GM12801 (cell line): ENCODE data around the gene SETD3.

Experiments
- CTCF ChIP-seq: IDR thresholded peaks from one replicate; pipeline ENCODE4 v1.5.1; 2011; ENCODE audit warnings: control low read depth; ENCODE audit not compliant: insufficient read length; ENCODE audit errors: extremely low read depth

Gene SETD3

GRCh38 chr14:99360774-99361595 lies 119.7 kb downstream of the SETD3 start:
- TF ChIP-seq CTCF = no peak

DNA sequence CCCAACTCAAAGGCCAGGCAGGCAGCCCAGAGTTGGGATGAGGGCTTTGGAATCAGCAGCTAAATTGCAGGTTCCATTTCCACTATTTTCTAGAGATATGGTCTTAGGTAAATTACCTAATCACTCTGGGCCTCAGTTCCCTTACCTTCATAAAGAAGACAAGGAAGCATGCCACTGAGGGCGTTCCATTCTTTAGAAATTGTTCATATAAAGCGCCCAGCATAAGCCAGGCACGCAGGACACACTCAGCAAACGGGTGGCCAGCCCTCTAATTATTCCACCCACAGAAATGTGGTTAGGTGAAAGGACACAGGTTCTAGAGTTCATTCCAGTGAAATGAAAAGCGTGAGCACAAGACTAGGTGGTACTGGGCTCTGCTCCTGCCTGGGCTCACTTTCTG lies 120.8 kb downstream of the SETD3 start:
- TF ChIP-seq CTCF = no peak

GRCh38 chr14:99357916-99358390 lies 122.7 kb downstream of the SETD3 start:
- TF ChIP-seq CTCF = no peak

DNA sequence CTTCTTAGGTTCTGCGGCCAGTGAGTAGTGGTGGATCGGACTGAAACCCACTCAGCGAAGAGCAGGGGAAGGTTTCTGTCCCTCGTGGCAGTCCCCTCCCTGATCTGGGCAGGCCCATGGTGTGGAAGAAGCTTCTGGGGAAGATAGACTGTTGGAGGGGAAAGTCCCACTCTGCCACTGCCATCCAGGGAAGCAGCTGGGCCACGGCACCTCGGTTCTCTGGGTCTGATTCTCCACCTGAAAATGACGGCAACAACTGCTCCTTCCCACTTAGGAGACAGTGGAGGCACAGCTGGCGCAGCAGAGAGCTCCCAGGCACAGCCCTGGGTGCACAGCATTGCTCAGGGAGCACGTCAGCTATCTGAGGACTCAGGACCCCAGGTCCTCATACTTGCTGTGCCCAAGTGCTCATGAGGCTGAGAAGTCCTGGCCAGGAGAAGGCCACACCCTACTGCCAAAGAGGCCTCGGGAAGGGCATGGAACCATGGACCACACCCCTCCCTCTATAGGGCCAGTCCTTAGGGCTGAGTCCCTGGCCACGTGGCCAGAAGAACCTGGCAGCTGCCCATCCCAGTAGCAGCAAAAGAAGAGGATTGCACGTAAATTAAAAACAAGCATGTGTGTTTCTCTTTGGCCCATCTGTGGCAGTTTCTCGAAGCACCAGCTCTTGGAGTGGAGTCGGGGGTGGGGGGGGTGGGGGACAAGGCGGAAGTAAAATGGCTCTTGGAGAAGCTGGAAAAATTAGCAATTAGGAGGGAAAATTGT lies 123.3 kb downstream of the SETD3 start:
- no peak for TF ChIP-seq CTCF

- TF ChIP-seq CTCF = no peak
These were observed 124.5 kb downstream of the SETD3 start for GRCh38 chr14:99356031-99356608.

DNA sequence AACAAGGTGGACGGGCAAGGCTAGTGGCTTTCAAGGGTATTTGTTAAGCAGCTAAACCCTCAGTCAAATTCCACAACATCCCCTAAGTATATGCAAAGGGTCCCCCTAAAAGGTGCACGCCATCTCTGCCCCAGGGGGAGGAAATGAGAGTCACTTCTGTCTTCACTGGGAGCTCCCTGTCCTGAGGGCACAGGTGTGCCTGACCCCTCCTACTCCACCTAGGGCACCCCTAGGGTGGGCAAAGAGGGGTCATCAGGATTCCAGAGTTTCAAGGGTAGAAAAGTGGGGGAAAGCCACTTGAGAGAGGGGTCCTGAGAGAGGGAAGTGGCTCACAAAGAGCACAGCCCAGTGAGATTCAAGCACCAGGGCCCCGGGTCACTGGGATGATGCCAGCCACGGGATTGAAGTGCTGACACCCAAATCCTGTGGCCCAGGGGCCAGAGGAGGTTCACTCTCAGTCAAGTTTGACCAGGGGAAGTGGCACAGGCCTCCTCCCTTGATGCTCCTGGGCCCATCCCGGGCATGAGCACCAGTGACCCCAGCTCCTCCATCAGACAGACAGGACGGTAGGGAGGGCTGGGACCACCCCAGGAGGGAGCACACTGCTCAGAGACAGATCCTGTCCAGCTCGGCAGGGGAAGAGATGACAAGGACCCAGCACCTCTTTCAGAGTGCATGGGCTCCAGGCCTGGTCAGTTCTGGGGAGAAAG lies 126.3 kb downstream of the SETD3 start:
- TF ChIP-seq CTCF = no peak
